GM12873 (cell line): ENCODE measurements around the gene ZNF345.

Experiments used
- CTCF ChIP-seq: IDR thresholded peaks from 2 replicates; pipeline ENCODE4 v1.5.1; 2012; ENCODE audit warnings: low read depth, mild to moderate bottlenecking, moderate library complexity, low read length, control low read depth; ENCODE audit not compliant: insufficient read depth; ENCODE audit errors: missing control alignments

Gene ZNF345

GRCh38 chr19:36891768-36892357, 41.2 kb downstream of the ZNF345 start:
- TF ChIP-seq CTCF, result no peak

DNA sequence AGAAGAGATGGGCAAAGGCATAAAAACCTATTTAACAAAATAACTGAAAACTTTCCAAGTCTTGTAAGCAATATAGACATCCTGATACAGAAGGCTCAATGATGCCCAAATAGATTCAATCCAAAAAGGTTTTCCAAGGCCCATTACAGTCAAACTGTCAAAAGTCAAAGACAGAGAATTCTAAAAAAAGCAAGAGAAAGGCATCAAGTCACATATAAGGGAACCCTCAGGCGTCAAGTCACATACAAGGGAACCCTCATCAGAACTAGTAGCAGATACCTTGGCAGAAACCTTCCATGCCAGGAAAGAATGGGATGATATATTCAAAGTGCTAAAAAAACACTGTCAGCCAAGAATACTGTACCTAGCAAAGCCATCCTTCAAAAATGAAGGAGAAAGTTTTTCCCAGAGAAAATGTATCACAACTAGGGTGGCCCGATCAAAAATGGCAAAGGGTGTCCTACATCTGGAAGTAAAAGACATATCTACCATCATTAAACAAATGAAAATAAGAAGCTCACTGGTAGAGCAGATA, 44.2 kb downstream of the ZNF345 start:
- no peak for TF ChIP-seq CTCF

DNA sequence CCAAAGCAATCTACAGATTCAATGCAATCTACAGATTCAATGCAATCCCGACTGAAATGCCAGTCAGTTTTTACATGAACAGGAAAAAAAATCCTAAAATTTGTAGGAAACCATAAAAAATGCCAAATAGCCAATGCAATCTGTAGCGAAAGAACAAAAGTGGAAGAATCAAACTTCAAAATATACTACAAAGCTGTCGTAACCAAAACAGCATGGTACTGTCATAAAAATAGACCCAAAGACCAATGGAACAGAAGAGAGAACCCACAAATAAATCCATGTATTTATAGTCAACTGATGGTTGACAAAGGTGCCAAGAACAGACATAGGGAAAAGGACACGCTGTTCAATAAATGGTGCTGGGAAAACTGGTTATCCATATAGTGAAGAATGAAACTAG, 47.7 kb downstream of the ZNF345 start:
- TF ChIP-seq CTCF, result no peak

- TF ChIP-seq CTCF, result peak; percentile 77
Observed at GRCh38 chr19:36915992-36916830, 65.5 kb downstream of the ZNF345 start, which contains the start of the genes ZNF568 and ZNF829. ZNF568 (plus strand) TSS chr19:36916332; CDS start chr19:36922771, 6,439 bp downstream. ZNF829 (minus strand) TSS chr19:36916291; CDS start chr19:36915167, 1,124 bp downstream.

DNA sequence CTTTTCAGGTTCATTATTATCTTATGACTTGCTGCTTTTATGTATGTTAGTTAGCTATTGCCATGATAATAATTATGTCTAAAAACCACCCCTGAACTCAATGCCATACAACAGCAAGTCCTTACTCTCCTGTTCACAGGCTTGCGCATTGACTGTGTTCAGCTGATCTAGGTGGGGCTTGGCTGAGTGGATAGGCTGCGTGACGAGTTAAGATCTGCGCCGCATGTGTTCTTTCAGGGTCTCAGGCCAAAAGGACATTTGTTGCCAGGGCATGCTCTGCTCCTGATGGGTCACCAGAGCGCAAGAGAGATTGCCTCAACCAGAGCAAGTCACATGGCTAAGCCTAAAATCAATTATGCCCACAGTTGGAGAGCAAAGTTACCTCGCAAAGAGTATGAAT, 66.3 kb downstream of the ZNF345 start:
- no peak for TF ChIP-seq CTCF

- TF ChIP-seq CTCF, result no peak
Observed at GRCh38 chr19:36918090-36918489, 67.4 kb downstream of the ZNF345 start.
